Ectodermal cell (in vitro differentiated cells): ENCODE measurements around the gene RNASET2. TPM values are rescaled to one million over a fixed set of nuclear protein-coding genes. Genes with fewer than 3 reads are reported as not detected.

Experiments used
- H3K27ac ChIP-seq: 2 replicates; pipeline ENCODE4 v1.7.0; 2013; ENCODE audit warnings: mild to moderate bottlenecking, low read depth, low read length; ENCODE audit not compliant: insufficient read depth, poor library complexity, severe bottlenecking
- H3K27me3 ChIP-seq: 2 replicates; pipeline ENCODE4 v1.7.0; 2013; ENCODE audit warnings: mild to moderate bottlenecking, low read length; ENCODE audit not compliant: insufficient read depth, control insufficient read depth, poor library complexity, severe bottlenecking
- H3K36me3 ChIP-seq: one replicate; pipeline ENCODE4 v1.7.0; 2013; ENCODE audit warnings: low read length; ENCODE audit not compliant: control insufficient read depth, insufficient read depth
- H3K4me1 ChIP-seq: one replicate; pipeline ENCODE4 v1.7.0; 2013; ENCODE audit warnings: low read length; ENCODE audit not compliant: control insufficient read depth, insufficient read depth
- H3K4me3 ChIP-seq: 2 replicates; pipeline ENCODE4 v1.7.0; 2013; ENCODE audit warnings: low read depth, low read length, control low read depth; ENCODE audit not compliant: insufficient read depth
- H3K9me3 ChIP-seq: 2 replicates; pipeline ENCODE4 v1.7.0; 2013; ENCODE audit warnings: mild to moderate bottlenecking, low read length, moderate library complexity; ENCODE audit not compliant: control insufficient read depth
- WGBS, 2 experiments: methylation state at CpG; one replicate each; pipeline ENCODE4 v1.1.7; 2013; ENCODE audit warnings: missing lambda C conversion rate in 2 of 2; 5-methylcytosine and 5-hydroxymethylcytosine counted together
- polyA plus RNA-seq, 4 experiments: library from polyadenylated mRNA; stranded (reverse); fragments of 50-300 nt; gene quantifications; one replicate each; pipeline ENCODE4 v1.2.3, GENCODE V29; 2013

Gene RNASET2
- 12.6 TPM for polyA plus RNA-seq (2013, experiment 1 of 4)
- polyA plus RNA-seq (2013, experiment 2 of 4): 15.6 TPM
- polyA plus RNA-seq (2013, experiment 3 of 4): 15.7 TPM
- 20.4 TPM for polyA plus RNA-seq (2013, experiment 4 of 4)

GRCh38 chr6:166956444-166957086 is at the start of gene RNASET2:
Gene RNASET2 (minus strand): TSS chr6:166956550. CDS start chr6:166956182, 368 bp downstream.
- no peak within 1 kb of the TSS for H3K27ac ChIP-seq
- WGBS, 2 experiments: 0 to 1% methylated on average over 71 of the region's 71 CpGs
- H3K27me3 ChIP-seq: peaks cover 21% of the 10 kb centered on the region

GRCh38 chr6:167005350-167006159 is 49.2 kb upstream of the RNASET2 start:
- Histone ChIP-seq H3K36me3 (peaks cover 33% of the 10 kb centered on the region), H3K4me3 (no peak overlapping the region), H3K4me1 (peaks cover 3% of the 10 kb centered on the region), H3K27ac (no peak overlapping the region), H3K9me3 (no peaks in the 10 kb centered on the region), H3K27me3 (no peaks in the 10 kb centered on the region)
- 96 to 98% methylated on average over 12 of the region's 12 CpGs for WGBS, 2 experiments

More at GRCh38 chr6:166956444-166957086, at the start of gene RNASET2:
- Histone ChIP-seq H3K36me3 (no peaks in the 10 kb centered on the region), H3K9me3 (no peaks in the 10 kb centered on the region), H3K4me3 (peak within 1 kb of the TSS; percentile 78), H3K4me1 (peaks cover 2% of the 10 kb centered on the region)

GRCh38 chr6:167000759-167001158 is 44.4 kb upstream of the RNASET2 start:
- no peaks in the 10 kb centered on the region for H3K9me3 ChIP-seq
- peak overlapping the region; percentile 99 for H3K4me3 ChIP-seq
- H3K36me3 ChIP-seq: peaks cover 22% of the 10 kb centered on the region
- peaks cover 9% of the 10 kb centered on the region for H3K4me1 ChIP-seq
- H3K27me3 ChIP-seq: no peaks in the 10 kb centered on the region
- H3K27ac ChIP-seq: no peak overlapping the region
- WGBS, 2 experiments: 82 to 93% methylated on average over 2 of the region's 2 CpGs

GRCh38 chr6:166999884-167000253 is 43.5 kb upstream of the RNASET2 start:
- WGBS, 2 experiments: 1 to 3% methylated on average over 8 of the region's 10 CpGs
- Histone ChIP-seq H3K4me3 (peak overlapping the region; percentile 99), H3K4me1 (peaks cover 9% of the 10 kb centered on the region), H3K27me3 (no peaks in the 10 kb centered on the region), H3K27ac (no peak overlapping the region), H3K36me3 (peaks cover 23% of the 10 kb centered on the region), H3K9me3 (no peaks in the 10 kb centered on the region)

GRCh38 chr6:166999145-166999883 is 43.0 kb upstream of the RNASET2 start, which contains the start of gene CEP43:
Gene CEP43 (plus strand): TSS chr6:166999397. CDS start chr6:166999413, 16 bp downstream.
- peak within 1 kb of the TSS; percentile 69 for H3K27ac ChIP-seq
- peak within 1 kb of the TSS; percentile 99 for H3K4me3 ChIP-seq
- no peaks in the 10 kb centered on the region for H3K27me3 ChIP-seq
- H3K9me3 ChIP-seq: no peaks in the 10 kb centered on the region
- 0% methylated on average over 93 of the region's 93 CpGs for WGBS, 2 experiments
- peaks cover 9% of the 10 kb centered on the region for H3K4me1 ChIP-seq
- peaks cover 24% of the 10 kb centered on the region for H3K36me3 ChIP-seq

- WGBS, 2 experiments: 0% methylated on average over 96 of the region's 96 CpGs
- H3K27me3 ChIP-seq: no peaks in the 10 kb centered on the region
- H3K27ac ChIP-seq: peak overlapping the region; percentile 69
- H3K4me3 ChIP-seq: peak overlapping the region; percentile 99
- H3K36me3 ChIP-seq: peaks cover 20% of the 10 kb centered on the region
- H3K4me1 ChIP-seq: peaks cover 9% of the 10 kb centered on the region
- no peaks in the 10 kb centered on the region for H3K9me3 ChIP-seq
These were observed 42.1 kb upstream of the RNASET2 start for GRCh38 chr6:166998256-166999144.

- WGBS, 2 experiments: 8 to 9% methylated on average over 38 of the region's 38 CpGs
- H3K4me1 ChIP-seq: peaks cover 9% of the 10 kb centered on the region
- H3K27ac ChIP-seq: no peak overlapping the region
- no peaks in the 10 kb centered on the region for H3K9me3 ChIP-seq
- peak overlapping the region; percentile 99 for H3K4me3 ChIP-seq
- H3K27me3 ChIP-seq: no peaks in the 10 kb centered on the region
- H3K36me3 ChIP-seq: peaks cover 20% of the 10 kb centered on the region
These were observed 41.5 kb upstream of the RNASET2 start for GRCh38 chr6:166997768-166998255.

- peaks cover 9% of the 10 kb centered on the region for H3K4me1 ChIP-seq
- peaks cover 20% of the 10 kb centered on the region for H3K36me3 ChIP-seq
- no peaks in the 10 kb centered on the region for H3K9me3 ChIP-seq
- WGBS, 2 experiments: 91 to 92% methylated on average over 3 of the region's 3 CpGs
- no peak overlapping the region for H3K27ac ChIP-seq
- peak overlapping the region; percentile 99 for H3K4me3 ChIP-seq
- no peaks in the 10 kb centered on the region for H3K27me3 ChIP-seq
These were observed 41.0 kb upstream of the RNASET2 start for GRCh38 chr6:166997348-166997747.

GRCh38 chr6:166996406-166996805 is 40.1 kb upstream of the RNASET2 start:
- H3K36me3 ChIP-seq: peaks cover 16% of the 10 kb centered on the region
- WGBS, 2 experiments: 92 to 96% methylated on average over 6 to 7 of the region's 7 CpGs

More at GRCh38 chr6:166996406-166996805, 40.1 kb upstream of the RNASET2 start:
- Histone ChIP-seq H3K4me1 (peaks cover 9% of the 10 kb centered on the region), H3K4me3 (no peak overlapping the region), H3K27me3 (no peaks in the 10 kb centered on the region), H3K9me3 (no peaks in the 10 kb centered on the region), H3K27ac (no peak overlapping the region)
